Measurements from ENCODE around the gene RBM20.
"Not testable (repeated sequence)": the region's sequence is repeated elsewhere in the genome, so short reads cannot be mapped to it uniquely, and the experiment has no call there.

Gene RBM20

DNA sequence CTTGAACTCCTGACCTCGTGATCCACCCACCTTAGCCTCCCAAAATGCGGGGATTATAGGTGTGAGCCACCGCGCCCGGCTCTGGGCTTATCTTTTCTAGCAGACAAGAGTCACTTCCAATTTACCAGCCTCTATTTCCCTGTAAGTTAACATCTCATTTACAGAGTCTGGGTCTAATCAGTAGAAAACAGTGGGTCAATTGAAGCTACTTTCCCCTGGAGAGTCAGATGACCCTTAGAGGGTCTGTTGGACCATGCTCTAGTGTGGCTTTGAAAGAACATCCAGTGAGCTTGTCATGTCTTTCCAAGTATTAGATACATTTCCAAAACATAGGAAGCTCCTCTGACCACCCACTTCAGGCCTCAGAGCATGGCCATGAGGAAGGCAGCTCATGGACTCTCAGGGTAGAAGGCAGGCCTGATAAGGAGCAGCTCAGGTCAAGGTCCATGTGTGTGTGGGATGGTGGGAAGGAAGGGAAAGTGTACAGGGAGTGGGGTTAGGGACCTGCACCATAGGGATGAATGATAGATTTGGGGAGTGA, 27.6 kb upstream of the RBM20 start:
- TF ChIP-seq, protein P1, sequence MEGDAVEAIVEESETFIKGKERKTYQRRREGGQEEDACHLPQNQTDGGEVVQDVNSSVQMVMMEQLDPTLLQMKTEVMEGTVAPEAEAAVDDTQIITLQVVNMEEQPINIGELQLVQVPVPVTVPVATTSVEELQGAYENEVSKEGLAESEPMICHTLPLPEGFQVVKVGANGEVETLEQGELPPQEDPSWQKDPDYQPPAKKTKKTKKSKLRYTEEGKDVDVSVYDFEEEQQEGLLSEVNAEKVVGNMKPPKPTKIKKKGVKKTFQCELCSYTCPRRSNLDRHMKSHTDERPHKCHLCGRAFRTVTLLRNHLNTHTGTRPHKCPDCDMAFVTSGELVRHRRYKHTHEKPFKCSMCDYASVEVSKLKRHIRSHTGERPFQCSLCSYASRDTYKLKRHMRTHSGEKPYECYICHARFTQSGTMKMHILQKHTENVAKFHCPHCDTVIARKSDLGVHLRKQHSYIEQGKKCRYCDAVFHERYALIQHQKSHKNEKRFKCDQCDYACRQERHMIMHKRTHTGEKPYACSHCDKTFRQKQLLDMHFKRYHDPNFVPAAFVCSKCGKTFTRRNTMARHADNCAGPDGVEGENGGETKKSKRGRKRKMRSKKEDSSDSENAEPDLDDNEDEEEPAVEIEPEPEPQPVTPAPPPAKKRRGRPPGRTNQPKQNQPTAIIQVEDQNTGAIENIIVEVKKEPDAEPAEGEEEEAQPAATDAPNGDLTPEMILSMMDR (conservative IDR thresholded peaks at IDR 0.05; ENCODE audit: low read depth, low read length): no peak
- no peak overlapping the region for H3K4me3 ChIP-seq (ENCODE audit: low read length)
- no peak for DNase-seq (ENCODE audit: low read depth)

DNA sequence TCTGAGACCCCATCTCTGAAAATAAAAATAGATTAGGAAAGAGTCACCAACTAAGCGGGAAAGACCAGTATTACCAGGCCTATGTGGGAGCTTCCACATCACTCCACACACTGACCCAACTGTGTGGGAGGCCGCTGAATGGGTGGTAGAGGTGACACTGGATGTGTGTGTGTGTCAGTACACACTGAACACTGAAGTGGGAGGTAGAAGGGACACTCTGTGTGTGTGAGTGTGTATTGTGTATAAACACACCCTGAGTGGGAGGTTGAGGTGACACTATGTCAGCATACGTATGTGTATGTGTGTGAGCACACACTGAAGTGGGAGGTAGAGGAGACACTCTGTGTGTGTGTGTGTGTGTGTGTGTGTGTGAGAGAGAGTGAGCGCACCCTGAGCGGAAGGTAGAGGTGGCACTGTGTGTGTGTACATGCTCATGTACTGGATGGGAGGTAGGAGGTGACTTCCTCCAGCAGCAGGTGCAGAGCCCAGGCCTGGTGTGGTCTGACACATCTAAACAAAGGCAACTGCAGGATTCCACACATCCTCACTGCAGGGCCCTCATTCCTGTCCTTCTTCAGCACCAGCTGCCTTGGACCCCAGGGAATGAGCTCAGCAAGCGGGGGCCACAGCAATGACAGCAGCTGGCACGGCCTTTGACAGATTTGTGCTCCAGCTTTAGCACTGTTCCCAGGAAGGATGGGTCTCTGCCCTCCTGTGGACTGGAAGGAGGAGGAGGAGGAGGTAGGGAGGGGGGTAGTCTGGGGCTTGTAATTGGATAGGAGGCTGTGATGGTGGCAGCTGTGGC, 26.5 kb upstream of the RBM20 start:
- DNase-seq (ENCODE audit: low read depth): no peak
- TF ChIP-seq, protein P1 (conservative IDR thresholded peaks at IDR 0.05; ENCODE audit: low read depth, low read length): no peak
- no peak overlapping the region for H3K4me3 ChIP-seq (ENCODE audit: low read length)

DNA sequence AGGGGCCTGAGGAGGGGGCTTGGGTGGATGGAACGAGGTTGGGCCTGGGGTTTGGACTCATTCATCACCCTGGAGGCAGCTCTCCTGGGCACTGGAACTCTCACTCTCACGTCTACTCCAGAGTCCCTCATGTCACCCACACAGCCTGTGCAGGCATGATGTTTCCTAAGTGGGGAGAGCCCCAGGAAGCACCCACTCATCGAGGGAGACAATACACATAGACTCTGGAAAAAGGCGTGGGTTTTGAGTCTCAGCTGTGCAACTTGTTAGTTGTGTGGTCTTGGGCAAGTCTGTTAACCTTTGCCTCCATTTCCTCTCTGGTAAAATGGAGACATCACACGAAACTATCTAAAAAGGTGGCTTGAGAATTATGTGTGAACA, 25.9 kb upstream of the RBM20 start:
- no peak for DNase-seq (ENCODE audit: low read depth)
- TF ChIP-seq, protein P1 (conservative IDR thresholded peaks at IDR 0.05; ENCODE audit: low read depth, low read length): no peak
- no peak overlapping the region for H3K4me3 ChIP-seq (ENCODE audit: low read length)

DNA sequence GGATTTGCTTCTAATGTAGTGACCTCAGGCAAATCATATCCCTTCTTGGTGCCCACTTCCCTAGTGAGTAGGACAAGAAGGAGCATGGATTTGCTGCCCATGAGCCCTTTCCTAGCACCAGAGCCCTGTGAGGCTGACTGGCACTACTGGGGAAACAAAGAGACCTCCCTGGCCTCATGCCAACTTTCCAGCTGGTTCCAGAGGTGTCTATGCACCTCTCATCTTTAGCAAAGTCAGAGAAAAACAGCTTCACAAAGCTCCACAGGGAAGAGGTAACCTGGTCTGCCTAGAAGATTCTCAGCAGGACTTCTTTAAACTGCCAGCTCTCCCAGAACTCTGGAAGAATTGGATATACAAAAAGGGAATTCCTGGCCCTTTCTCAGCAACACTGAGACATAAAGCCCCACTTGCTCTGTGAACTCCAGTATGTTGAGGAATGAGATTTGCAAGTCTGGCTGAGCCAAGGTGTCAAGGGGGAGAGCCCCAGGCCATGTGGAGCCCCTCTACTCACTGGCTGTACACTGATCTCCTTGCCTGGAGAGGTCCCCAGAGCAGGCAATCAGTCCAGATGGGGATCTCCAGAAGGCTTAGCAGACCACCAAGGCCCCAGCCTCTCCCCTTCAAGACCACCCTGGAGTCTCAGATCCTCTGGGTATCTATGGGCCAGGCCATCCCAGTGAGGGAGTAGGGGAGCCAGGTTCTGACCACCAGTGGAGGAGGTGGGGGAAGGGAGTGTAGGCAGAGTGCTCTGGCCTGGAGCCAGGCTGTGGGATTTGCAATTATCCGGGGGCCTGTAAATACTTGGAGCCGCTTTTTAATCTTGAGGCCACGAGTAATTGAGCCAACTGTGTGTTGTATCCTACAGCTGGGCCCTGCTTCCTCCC, 24.4 kb upstream of the RBM20 start:
- no peak overlapping the region for H3K4me3 ChIP-seq (ENCODE audit: low read length)
- TF ChIP-seq, protein P1 (conservative IDR thresholded peaks at IDR 0.05; ENCODE audit: low read depth, low read length): no peak
- no peak for DNase-seq (ENCODE audit: low read depth)

- DNase-seq (ENCODE audit: low read depth): no peak
- TF ChIP-seq, protein P1 (conservative IDR thresholded peaks at IDR 0.05; ENCODE audit: low read depth, low read length): no peak
- no peak overlapping the region for H3K4me3 ChIP-seq (ENCODE audit: low read length)
Observed at GRCh38 chr10:110620398-110620719, 23.8 kb upstream of the RBM20 start.

- H3K4me3 ChIP-seq (ENCODE audit: low read length); DNase-seq (ENCODE audit: low read depth): not testable (repeated sequence)
Observed at GRCh38 chr10:110623316-110623715, 20.8 kb upstream of the RBM20 start.

DNA sequence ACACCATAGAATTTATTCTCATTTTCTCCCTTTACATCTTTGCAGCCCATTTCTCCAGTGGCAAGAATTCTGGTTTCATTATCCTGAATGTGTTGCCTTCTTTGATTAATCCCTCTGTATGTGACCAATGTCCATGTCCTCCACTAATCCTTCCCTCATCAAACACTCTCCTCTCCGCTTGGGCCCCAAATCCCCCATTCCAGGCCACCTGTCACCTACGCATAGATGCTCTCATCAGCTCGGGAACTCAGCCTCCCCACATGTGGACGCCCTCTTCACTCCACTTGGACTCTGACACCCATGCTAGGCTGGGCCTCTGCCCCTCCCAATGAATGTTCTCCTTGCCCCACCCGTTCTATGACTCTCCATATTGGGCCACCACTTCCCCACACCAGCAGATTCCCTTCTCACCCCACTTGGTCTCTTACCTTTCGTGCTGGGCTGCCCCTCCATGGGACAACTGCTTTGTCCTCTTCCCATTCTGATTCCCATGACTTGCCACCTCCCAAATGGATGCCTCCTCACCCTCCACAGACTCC, 18.7 kb upstream of the RBM20 start:
- TF ChIP-seq, protein P1 (conservative IDR thresholded peaks at IDR 0.05; ENCODE audit: low read depth, low read length): no peak
- H3K4me3 ChIP-seq (ENCODE audit: low read length): no peak overlapping the region
- no peak for DNase-seq (ENCODE audit: low read depth)

All from retinal pigment epithelial cell (primary cell).